NK-92 treated with Interleukin-12 subunit alpha and Interleukin-12 subunit beta, amount 100 ng/mL, for 24 hours (cell line): ENCODE results near the gene TNIK.

Experiments
- DNase-seq: peaks from one replicate; lab custom pipeline; 2025; lab: John Stamatoyannopoulos, UW

The TNIK gene

DNA sequence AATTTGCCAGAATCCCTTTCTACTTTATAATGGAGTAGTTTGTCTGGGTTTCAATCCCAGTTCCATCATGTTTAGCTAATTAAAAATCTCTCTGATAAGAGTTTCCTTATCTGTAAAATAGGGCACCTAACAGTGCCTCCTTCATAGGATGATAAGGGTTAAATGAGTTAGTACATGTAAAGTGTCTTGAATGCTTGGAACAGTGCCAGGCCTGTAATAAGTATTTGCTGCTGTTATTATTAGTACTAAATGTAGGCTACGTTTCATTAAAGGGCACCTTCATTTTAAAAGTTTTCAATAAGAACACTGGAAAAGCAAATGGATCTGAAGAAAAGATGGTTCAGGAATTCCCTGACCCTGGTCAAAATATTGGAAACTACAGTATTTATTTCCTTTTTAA, 421.9 kb downstream of the TNIK start:
- DNase-seq, result no peak

DNA sequence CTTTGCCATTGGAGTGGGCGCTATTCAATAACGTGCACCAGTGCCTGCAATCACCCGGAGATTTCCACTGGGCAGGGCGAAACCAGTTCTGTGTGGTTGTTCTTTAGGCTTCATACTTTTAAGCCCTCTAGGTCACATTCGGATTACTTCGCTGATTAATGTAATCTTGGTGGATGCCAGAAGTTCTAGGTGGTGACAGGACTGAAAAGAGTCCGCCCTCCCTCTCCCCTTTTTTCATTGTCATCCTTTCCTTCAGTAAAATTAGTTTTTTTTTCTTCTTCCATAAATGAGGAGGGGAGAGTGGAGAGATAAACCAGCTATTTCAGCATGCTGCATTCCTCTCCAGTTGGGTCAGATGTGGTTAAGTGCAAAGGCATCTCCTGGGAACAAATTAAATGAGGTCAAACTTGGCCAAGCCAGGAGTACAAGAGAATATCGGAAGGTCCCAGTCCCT, 431.4 kb downstream of the TNIK start:
- DNase-seq, result no peak

DNA sequence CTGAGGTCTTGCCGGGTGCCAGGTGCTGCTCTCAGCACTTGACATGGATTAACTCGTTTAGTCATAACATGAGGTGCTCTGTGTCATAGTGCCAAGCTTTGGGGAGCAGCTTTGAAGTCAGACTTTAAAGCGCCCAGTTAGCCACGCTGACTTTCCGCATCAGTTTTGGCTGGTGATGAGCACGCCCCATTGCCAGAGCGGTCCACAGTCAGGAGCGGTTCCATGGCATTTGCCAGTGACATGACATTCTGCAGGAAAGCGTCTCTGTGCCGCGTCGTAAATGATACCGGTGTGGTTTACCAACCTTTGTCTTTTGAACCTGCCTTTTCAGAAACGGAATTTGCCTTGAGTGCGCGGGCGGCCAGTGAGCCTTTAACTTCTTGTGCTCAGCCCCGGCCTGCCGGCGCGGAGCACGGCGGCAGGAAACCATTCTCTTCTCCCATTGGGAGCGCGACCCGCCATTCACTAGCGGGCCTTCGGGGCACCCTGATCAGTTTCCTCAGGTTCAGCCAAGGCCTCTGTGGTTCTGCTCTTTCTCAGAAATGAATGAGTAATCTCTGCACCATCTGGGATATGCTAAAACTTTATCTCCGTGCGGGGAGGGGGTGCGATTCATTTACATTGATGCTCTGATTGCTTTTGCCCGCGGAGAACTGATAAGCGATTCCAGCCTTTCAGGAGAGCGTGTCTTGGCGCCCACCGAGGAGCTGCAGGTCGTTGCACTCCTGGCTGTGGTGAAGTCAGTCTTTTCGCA, 432.0 kb downstream of the TNIK start:
- DNase-seq, result no peak

DNA sequence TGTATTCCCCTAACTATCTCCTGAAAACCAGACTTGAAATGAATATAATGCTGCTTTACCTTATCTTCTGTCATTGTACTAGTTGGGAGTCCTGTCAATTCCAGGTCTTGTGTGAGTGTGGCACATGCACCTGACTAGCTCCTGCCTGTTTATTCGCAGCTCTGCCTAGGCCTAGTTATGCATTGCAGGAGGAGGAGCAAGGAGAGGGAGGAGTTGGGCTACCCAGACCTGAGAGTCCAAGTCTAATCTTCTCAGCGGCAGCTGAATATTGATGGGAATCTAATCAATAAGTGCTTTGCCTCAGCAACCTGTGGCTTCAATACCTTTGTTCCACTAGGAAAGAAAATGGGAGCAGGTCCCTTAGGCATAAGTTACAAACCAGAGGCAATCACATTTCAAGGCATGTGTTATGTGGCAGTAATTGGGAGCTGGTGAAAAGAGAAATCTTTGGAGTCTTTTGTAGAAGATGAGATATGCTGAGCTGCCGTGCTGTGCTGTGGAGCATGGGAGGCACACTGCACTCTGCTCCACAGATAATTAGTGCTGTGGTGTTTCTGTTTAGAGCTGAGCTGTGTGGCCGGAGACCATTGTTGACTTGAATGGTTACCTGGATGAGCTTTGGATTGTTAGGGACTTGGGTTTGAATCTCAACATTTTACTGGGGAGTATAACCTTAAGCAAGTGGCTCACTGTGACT, 433.5 kb downstream of the TNIK start, which contains the start of gene SLC2A2:
SLC2A2 (minus strand) TSS at position 124 of the 697 bp plus-strand sequence; CDS start at position 74, 50 bp downstream.
- DNase-seq, result no peak

DNA sequence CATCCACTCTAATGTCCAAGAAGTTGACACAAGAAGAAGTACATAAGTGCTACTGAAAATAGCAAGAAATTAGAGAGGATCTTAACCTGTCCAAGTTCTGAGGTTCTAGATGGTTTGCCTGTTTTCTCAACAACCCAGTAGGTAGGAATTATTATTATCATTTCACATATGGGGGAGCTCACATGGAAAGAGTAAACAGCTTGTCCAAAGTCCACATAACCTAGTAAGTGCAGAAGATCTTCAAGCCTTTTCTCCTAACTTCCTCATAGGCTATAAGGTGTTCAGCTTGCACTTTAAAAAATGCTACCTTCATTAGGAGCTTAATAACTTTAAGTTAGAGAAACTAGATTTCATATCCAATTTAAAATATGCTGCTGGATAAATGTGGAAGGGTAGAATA, 436.6 kb downstream of the TNIK start:
- no peak for DNase-seq

DNA sequence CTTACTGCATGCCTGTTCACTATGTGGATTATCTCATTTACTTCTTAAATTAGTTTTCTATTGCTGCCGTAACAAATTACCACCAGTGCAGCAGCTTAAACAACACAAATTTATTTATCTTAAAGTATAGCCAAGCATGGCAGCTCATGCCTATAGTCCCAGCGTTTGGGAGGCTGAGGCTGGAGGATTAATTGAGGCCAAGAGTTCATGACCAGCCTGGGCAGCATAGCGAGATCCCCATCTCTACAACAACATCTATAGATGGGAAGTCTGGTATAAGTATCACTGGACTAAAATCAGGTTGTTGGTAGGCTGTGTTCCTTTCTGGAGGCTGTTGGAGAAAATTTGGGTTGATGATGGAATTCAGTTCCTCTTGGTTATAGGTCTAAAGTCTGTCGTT, 438.8 kb downstream of the TNIK start:
- no peak for DNase-seq

DNA sequence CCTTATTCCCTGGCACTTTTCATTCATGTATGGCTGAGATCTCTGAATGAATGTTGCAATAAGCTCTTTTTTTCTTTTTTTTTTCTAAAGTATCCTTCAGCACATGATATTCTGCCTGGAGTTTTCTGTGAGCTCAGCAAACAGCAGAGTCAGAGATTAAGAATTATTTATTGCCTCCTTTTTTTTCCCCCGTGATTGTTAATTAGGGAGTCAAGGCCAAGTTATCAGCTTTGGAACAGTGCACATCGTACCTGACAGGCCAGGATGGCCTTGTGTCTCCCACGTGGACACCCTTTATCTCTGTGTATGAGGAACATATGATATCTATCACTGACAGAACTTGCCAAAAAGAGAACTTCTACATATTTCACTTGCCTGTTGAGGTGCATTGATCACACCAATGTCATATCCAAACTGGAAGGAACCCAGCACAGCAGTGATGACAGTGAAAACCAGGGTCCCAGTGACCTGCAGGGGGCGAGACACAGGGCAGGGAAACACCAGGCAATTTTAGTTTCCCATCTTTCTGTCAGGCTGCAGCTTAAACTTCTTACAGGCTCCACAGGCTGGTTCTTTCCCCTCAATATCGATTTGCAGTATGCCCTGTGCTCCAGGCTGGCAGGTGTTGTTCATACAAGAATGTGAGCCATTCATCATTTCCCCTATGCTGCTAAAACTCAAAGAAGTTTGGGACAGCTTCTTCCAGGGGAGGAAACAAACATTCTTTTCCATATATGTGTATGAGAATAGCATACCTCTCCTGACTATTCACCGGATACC, 441.9 kb downstream of the TNIK start:
- DNase-seq, result no peak

DNA sequence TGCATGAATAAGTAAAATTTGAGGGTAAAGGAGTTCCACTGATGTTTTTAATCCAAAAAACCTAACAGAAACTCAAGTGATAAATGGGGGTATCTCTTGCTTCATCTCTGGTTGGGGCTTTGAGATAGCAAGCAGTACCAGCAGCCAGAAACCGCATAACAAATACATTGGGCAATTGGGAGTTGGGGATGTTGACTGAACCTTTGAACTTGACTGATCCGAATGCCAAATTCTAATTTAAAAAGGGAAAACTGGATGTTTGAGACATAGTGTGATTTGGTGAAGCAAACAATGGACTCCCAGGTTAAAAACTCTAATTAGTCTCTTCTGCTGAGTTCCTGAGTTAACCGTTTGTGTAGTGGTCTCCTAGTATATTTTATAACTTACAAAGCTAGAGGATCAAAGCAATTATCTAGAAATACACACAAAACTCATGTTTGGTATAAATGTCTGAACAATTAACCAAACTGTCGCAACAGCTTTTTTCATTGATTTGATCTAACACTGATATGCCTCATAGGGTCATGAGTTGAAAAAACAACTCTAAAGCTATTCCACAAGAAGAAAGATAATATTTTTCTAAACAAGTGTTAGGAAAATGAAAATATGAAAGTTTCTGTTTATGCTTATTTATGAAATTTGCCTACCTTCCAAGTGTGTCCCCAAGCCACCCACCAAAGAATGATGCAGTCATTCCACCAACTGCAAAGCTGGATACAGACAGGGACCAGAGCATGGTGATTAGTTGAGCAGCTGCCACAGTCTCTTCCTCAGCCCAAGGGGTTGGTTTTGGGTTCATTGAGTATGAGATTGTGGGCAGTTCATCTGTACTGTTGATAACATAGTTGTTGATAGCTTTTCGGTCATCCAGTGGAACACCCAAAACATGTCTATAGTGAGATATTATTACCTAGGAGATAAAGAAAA, 446.1 kb downstream of the TNIK start:
- no peak for DNase-seq

DNA sequence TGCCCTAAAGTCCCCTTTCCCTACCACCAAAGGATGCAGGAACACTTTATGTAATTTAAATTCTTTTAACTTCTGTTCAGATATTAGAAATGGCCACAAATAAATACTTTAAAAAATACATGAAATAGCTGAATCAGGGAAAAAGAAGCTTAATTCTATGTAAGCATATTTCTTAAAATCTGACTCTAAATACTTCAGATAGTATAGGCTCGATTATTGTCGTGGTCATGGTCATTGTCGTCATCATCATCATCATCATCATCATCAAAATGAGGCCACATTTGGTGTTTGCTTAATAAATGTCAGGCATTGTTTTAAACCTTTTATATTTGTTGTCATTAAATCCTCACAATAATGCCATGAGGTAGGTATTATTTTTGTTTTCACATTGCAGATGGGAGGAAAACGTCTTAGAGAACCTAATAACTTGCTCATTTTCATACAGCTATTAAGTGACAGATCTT, 448.3 kb downstream of the TNIK start:
- no peak for DNase-seq
